ENCODE measurements around the gene ATF7. TPM values are rescaled to one million over a fixed set of nuclear protein-coding genes. Genes with fewer than 3 reads are reported as not detected.

The ATF7 gene
- total and polyA plus RNA-seq, 2 of the 13 experiments (the other 11 are each of a cell fraction or from before 2014, with no cell fraction given), result 9.6 to 16.2 TPM

DNA sequence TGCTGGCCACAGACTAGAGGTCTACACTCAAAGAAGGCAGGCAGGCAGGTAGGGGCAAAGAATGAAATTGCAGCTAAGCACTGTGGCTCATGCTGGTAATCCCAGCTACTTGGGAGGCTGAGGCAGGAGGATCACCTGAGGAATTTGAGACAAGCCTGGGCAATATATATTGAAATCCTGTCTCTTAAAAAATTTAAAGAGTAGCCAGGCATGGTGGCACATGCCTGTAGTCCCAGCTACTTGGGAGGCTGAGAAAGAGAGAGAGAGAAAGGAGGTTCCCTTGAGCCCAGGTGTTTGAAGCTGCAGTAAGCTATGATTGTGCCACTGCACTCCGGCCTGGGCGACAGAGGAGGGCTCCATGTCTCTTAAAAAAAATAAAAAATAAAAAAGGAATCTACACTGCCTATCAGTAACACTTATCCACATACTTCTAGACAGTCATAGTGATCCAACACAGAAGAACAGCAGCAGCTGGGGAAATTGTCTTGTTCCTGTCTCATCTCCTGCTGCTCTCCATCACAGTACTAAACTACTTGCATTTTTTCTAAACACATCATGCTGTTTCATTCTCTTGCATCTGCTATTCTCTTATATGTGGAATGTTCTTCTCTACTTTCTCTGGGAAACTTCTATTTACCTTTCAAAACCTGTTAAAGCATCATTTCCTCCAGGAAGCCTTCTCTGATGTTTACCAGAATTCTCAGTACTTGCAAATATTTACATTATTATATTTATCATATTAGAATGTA, 57.2 kb downstream of the ATF7 start:
- no peaks in the 10 kb centered on the region; a peak in 2 of 5 replicates for H3K36me3 ChIP-seq (replicated peaks in 1 of 2; ENCODE audit: control insufficient read depth in 1 of 2, insufficient read depth in 2 of 2, low read length in 2 of 2)
- H3K4me2 ChIP-seq (ENCODE audit: low read depth, low read length), result no peak overlapping the region
- DNase-seq (ENCODE audit: low spot score), result no peak
- no peak for FAIRE-seq
- in situ Hi-C loops (cut with HindIII; ENCODE audit: extremely low pct_ligation_motif_present, low pct_unique_long_range_greater_than_20kb), result no loop called here
- no peak overlapping the region for H3K27ac ChIP-seq (ENCODE audit: extremely low read length, insufficient read depth, low read length)
- no peaks in the 10 kb centered on the region for H3K4me1 ChIP-seq (ENCODE audit: insufficient read depth, low read length)
- no peaks in the 10 kb centered on the region for H4K20me1 ChIP-seq (ENCODE audit: insufficient read depth, low read length)
- TF ChIP-seq ZNF337 (CRISPR knock-in tag; IDR thresholded peaks at IDR 0.05; ENCODE audit: borderline replicate concordance, low read depth) (no peak), MAFK (conservative IDR thresholded peaks at IDR 0.05 in 1 of 2, IDR thresholded peaks at IDR 0.05 in 1 of 2; ENCODE audit: low read length in 2 of 2) (no peak), FLYWCH1 (CRISPR knock-in tag; IDR thresholded peaks at IDR 0.05) (no peak), BORCS8-MEF2B (CRISPR knock-in tag; IDR thresholded peaks at IDR 0.05) (no peak), ZZZ3 (CRISPR knock-in tag; IDR thresholded peaks at IDR 0.05; ENCODE audit: borderline replicate concordance) (no peak)
- TF ChIP-seq, protein P1, sequence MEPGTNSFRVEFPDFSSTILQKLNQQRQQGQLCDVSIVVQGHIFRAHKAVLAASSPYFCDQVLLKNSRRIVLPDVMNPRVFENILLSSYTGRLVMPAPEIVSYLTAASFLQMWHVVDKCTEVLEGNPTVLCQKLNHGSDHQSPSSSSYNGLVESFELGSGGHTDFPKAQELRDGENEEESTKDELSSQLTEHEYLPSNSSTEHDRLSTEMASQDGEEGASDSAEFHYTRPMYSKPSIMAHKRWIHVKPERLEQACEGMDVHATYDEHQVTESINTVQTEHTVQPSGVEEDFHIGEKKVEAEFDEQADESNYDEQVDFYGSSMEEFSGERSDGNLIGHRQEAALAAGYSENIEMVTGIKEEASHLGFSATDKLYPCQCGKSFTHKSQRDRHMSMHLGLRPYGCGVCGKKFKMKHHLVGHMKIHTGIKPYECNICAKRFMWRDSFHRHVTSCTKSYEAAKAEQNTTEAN (CRISPR knock-in tag; conservative IDR thresholded peaks at IDR 0.05), result no peak
- ChIA-PET POLR2A (no interaction called here), CTCF (ENCODE audit: low intra/inter-chr PET ratio, low total read pairs) (no interaction called here)
- H3K27me3 ChIP-seq (ENCODE audit: control insufficient read depth in 1 of 2, insufficient read depth in 2 of 2, low read length in 2 of 2), result no peaks in the 10 kb centered on the region
- ATAC-seq, result no peak
- WGBS (ENCODE audit: low lambda C conversion rate), result 100% methylated on average over 2 of the region's 2 CpGs
- BruUV-seq (replicated peaks), result no TSS peak
- H3K9me3 ChIP-seq (ENCODE audit: low read length), result no peaks in the 10 kb centered on the region
- no peak overlapping the region for H3K9ac ChIP-seq (ENCODE audit: insufficient read depth, low read depth, low read length)
- H3K79me2 ChIP-seq (ENCODE audit: insufficient read depth, low read length), result no peaks in the 10 kb centered on the region
- intact Hi-C loops (cut with micrococcal nuclease; ENCODE audit: unreplicated experiment), result no loop called here
- no peak overlapping the region for H2AFZ ChIP-seq (ENCODE audit: low read length)
- H3K4me3 ChIP-seq (replicated peaks in 1 of 3; ENCODE audit: insufficient read depth in 1 of 3, low read depth in 2 of 3, low read length in 3 of 3), result no peak overlapping the region

Data from HepG2 (cell line).